Endometrial microvascular endothelial cells (primary cell): Measurements from ENCODE around the gene TTC32. TPM values are rescaled to one million over a fixed set of nuclear protein-coding genes. Genes with fewer than 3 reads are reported as not detected.
"Not testable (repeated sequence)": the region's sequence is repeated elsewhere in the genome, so short reads cannot be mapped to it uniquely, and the experiment has no call there.

Experiments used
- in situ Hi-C: cut with HindIII; loops from 2 replicates; pipeline ENCODE4 v1.10.0; 2017; ENCODE audit warnings: low sequenced_read_pairs, low pct_unique_long_range_greater_than_20kb; ENCODE audit errors: inconsistent ontology term
- total RNA-seq: library from RNA; depleted of rRNA; stranded (reverse); fragments of >200 nt; gene quantifications from one replicate; pipeline ENCODE4 v1.2.3, GENCODE V29; 2015; ENCODE audit errors: inconsistent ontology term

The TTC32 gene
- total RNA-seq, 1 donor from 2014 or later: 4.1 TPM

- in situ Hi-C loops: no loop called here
Observed at GRCh38 chr2:19900931-19901441, 797 bp downstream of the TTC32 start.

GRCh38 chr2:19899985-19900930, 1.5 kb downstream of the TTC32 start:
- in situ Hi-C loops: no loop called here

GRCh38 chr2:19898592-19899329, 3.0 kb downstream of the TTC32 start:
- in situ Hi-C loops: no loop called here

GRCh38 chr2:19897623-19898245, 4.0 kb downstream of the TTC32 start:
- in situ Hi-C loops: no loop called here

GRCh38 chr2:19895535-19895934, 6.2 kb downstream of the TTC32 start:
- in situ Hi-C loops: no loop called here

- in situ Hi-C loops: no loop called here
Observed at GRCh38 chr2:19894134-19894792, 7.5 kb downstream of the TTC32 start.

GRCh38 chr2:19893520-19894133, 8.2 kb downstream of the TTC32 start:
- in situ Hi-C loops: no loop called here

- in situ Hi-C loops: not testable (repeated sequence)
Observed at GRCh38 chr2:19891971-19892370, 9.8 kb downstream of the TTC32 start.

GRCh38 chr2:19890104-19890503, 11.7 kb downstream of the TTC32 start:
- in situ Hi-C loops: no loop called here

GRCh38 chr2:19888831-19889230, 13.0 kb downstream of the TTC32 start:
- in situ Hi-C loops: no loop called here

- in situ Hi-C loops: no loop called here
Observed at GRCh38 chr2:19887510-19887909, 14.3 kb downstream of the TTC32 start.

- in situ Hi-C loops: no loop called here
Observed at GRCh38 chr2:19886261-19886660, 15.5 kb downstream of the TTC32 start.

GRCh38 chr2:19885791-19886190, 16.0 kb downstream of the TTC32 start:
- in situ Hi-C loops: no loop called here

- in situ Hi-C loops: no loop called here
Observed at GRCh38 chr2:19883971-19884720, 17.6 kb downstream of the TTC32 start.

GRCh38 chr2:19883486-19883885, 18.3 kb downstream of the TTC32 start:
- in situ Hi-C loops: no loop called here

GRCh38 chr2:19882286-19882685, 19.5 kb downstream of the TTC32 start:
- in situ Hi-C loops: no loop called here

GRCh38 chr2:19881908-19882265, 19.9 kb downstream of the TTC32 start:
- in situ Hi-C loops: no loop called here
